K562 (cell line): ENCODE measurements around the gene POLR1H. TPM values are rescaled to one million over a fixed set of nuclear protein-coding genes. Genes with fewer than 3 reads are reported as not detected.
A peak's percentile ranks its signal among the peaks of the same experiment; 100 is the strongest.

ENCODE experiments used
- CHD7 ChIP-seq: fragments of 200-600 bp; sonication (generic); IDR thresholded peaks from one replicate; pipeline ENCODE4 v1.6.1; 2012; ENCODE audit warnings: mild to moderate bottlenecking, low read depth, low read length, inconsistent platforms
- KDM5B ChIP-seq: fragments of 200-600 bp; sonication (generic); IDR thresholded peaks from 2 replicates; pipeline ENCODE4 v1.6.1; 2012; ENCODE audit warnings: low read depth, mild to moderate bottlenecking, moderate library complexity, low read length, control low read depth, inconsistent platforms; ENCODE audit not compliant: insufficient replicate concordance
- polyA plus RNA-seq, 8 experiments: library from polyadenylated mRNA; depleted of rRNA in 4 of 8; stranded (reverse) in 5 of 8; unstranded in 3 of 8; fragments of >200 nt; fragmentation: Nextera tagmentation in 2 of 8; fragmentation: Illumina TruSeq in 1 of 8; extraction: Ambion mirVana in 2 of 8; extraction: Trizol in 1 of 8; gene quantifications; 2 replicates each; pipeline versions ENCODE4 v1.2.1 to v1.2.3, GENCODE V29; 2011 to 2014; ENCODE audit warnings: inconsistent platforms in 1 of 8, missing spikeins in 1 of 8
- total RNA-seq, 7 experiments: library from RNA; depleted of rRNA in 6 of 7; stranded (reverse); fragments of >200 nt in 6 of 7; fragmentation: Illumina TruSeq in 2 of 7; extraction: Trizol in 2 of 7; gene quantifications; 2 replicates each; pipeline versions ENCODE4 v1.2.1 to v1.2.3, GENCODE V29; 2011 to 2021; ENCODE audit warnings: low replicate concordance in 1 of 7

The POLR1H gene
- total and polyA plus RNA-seq, 9 of the 15 experiments (the other 6 are each of a cell fraction or from before 2014, with no cell fraction given): 92.2 to 333 (median 143) TPM

- TF ChIP-seq KDM5B: peak; percentile 18
- TF ChIP-seq CHD7: no peak
These were observed 40.7 kb downstream of the POLR1H start (continued) for GRCh38 chr6:30101444-30102413.
